Astrocyte (in vitro differentiated cells and primary cell): ENCODE data around the gene CRB3. TPM values are rescaled to one million over a fixed set of nuclear protein-coding genes. Genes with fewer than 3 reads are reported as not detected.
A peak's percentile ranks its signal among the peaks of the same experiment; 100 is the strongest.

Source experiments
- DNase-seq: peaks from one replicate; pipeline ENCODE4 v3.0.0-alpha.2; 2010; ENCODE audit warnings: low read depth
- FAIRE-seq: peaks from 2 replicates; lab custom pipeline; 2011; peaks lifted over from hg19 to GRCh38; lab: Jason Lieb, UNC
- H2AFZ ChIP-seq: 2 replicates; pipeline ENCODE4 v1.6.0; 2012; ENCODE audit warnings: low read depth, low read length, inconsistent platforms
- H3K27ac ChIP-seq: 2 replicates; pipeline ENCODE4 v1.5.1; 2011; ENCODE audit warnings: low read depth, low read length, inconsistent platforms
- H3K27me3 ChIP-seq: 2 replicates; pipeline ENCODE4 v1.6.0; 2011; ENCODE audit warnings: low read length, inconsistent platforms; ENCODE audit not compliant: insufficient read depth
- H3K36me3 ChIP-seq: 2 replicates; pipeline ENCODE4 v1.5.1; 2011; ENCODE audit warnings: low read length, inconsistent platforms; ENCODE audit not compliant: insufficient read depth
- H3K4me1 ChIP-seq: 2 replicates; pipeline ENCODE4 v1.5.1; 2011; ENCODE audit warnings: low read length, inconsistent platforms; ENCODE audit not compliant: insufficient read depth
- H3K4me2 ChIP-seq: 2 replicates; pipeline ENCODE4 v1.6.0; 2012; ENCODE audit warnings: low read length, inconsistent platforms
- H3K4me3 ChIP-seq: 2 replicates; pipeline ENCODE4 v1.5.1; 2011; ENCODE audit warnings: low read depth, mild to moderate bottlenecking, low read length, inconsistent platforms; ENCODE audit not compliant: insufficient read depth
- H3K79me2 ChIP-seq: 2 replicates; pipeline ENCODE4 v1.6.0; 2012; ENCODE audit warnings: mild to moderate bottlenecking, low read length, inconsistent platforms; ENCODE audit not compliant: insufficient read depth
- H3K9ac ChIP-seq: 2 replicates; pipeline ENCODE4 v1.6.0; 2012; ENCODE audit warnings: mild to moderate bottlenecking, low read length, inconsistent platforms
- H3K9me3 ChIP-seq: 2 replicates; pipeline ENCODE4 v1.5.1; 2012; ENCODE audit warnings: low read depth, mild to moderate bottlenecking, low read length, inconsistent platforms; ENCODE audit not compliant: insufficient read depth
- H4K20me1 ChIP-seq: 2 replicates; pipeline ENCODE4 v1.6.0; 2012; ENCODE audit warnings: low read length, inconsistent platforms; ENCODE audit not compliant: insufficient read depth
- H3K27ac Mint-ChIP-seq: one replicate; pipeline ENCODE4 v1.8.0; 2021; ENCODE audit warnings: mild to moderate bottlenecking, mixed read lengths; ENCODE audit not compliant: unreplicated experiment
- H3K27me3 Mint-ChIP-seq: one replicate; pipeline ENCODE4 v1.8.0; 2021; ENCODE audit warnings: low read depth, mixed read lengths; ENCODE audit not compliant: unreplicated experiment
- H3K36me3 Mint-ChIP-seq: one replicate; pipeline ENCODE4 v1.8.0; 2021; ENCODE audit warnings: low read depth, mixed read lengths; ENCODE audit not compliant: unreplicated experiment
- H3K4me1 Mint-ChIP-seq: one replicate; pipeline ENCODE4 v1.8.0; 2021; ENCODE audit warnings: low read depth, mixed read lengths; ENCODE audit not compliant: unreplicated experiment
- H3K4me3 Mint-ChIP-seq: one replicate; pipeline ENCODE4 v1.8.0; 2021; ENCODE audit warnings: mild to moderate bottlenecking, moderate library complexity, mixed read lengths; ENCODE audit not compliant: unreplicated experiment
- H3K9me3 Mint-ChIP-seq: one replicate; pipeline ENCODE4 v1.8.0; 2021; ENCODE audit warnings: mild to moderate bottlenecking, mixed read lengths; ENCODE audit not compliant: unreplicated experiment
- EZH2 ChIP-seq: IDR thresholded peaks from 2 replicates; pipeline ENCODE4 v1.6.1; 2012; ENCODE audit warnings: mild to moderate bottlenecking, low read length, inconsistent platforms; ENCODE audit not compliant: insufficient read depth
- total RNA-seq: library from RNA; stranded (reverse); gene quantifications from 2 replicates; pipeline ENCODE4 v1.2.1, GENCODE V29; 2021
- TF ChIP-seq, protein P1 (sequence below): IDR thresholded peaks from 2 replicates; pipeline ENCODE4 v1.5.1; 2011; ENCODE audit warnings: low read depth, mild to moderate bottlenecking, inconsistent platforms, low read length, moderate library complexity; ENCODE audit not compliant: insufficient read depth

The CRB3 gene
- total RNA-seq, 1 donor from 2014 or later: 1.6 TPM

GRCh38 chr19:6455924-6456323, 8.1 kb upstream of the CRB3 start:
- Histone ChIP-seq H3K9me3 (peaks cover 8% of the 10 kb centered on the region), H3K4me2 (no peak overlapping the region), H4K20me1 (no peaks in the 10 kb centered on the region), H3K4me3 (no peak overlapping the region), H3K27me3 (no peaks in the 10 kb centered on the region), H3K4me1 (peaks cover 16% of the 10 kb centered on the region), H3K27ac (no peak overlapping the region), H3K79me2 (no peaks in the 10 kb centered on the region), H3K36me3 (no peaks in the 10 kb centered on the region), H2AFZ (no peak overlapping the region), H3K9ac (no peak overlapping the region)
- DNase-seq (no peak), FAIRE-seq (no peak)
- no peak overlapping the region for H3K27ac Mint-ChIP-seq
- no peaks in the 10 kb centered on the region for H3K4me1 Mint-ChIP-seq
- no peak overlapping the region for H3K4me3 Mint-ChIP-seq
- TF ChIP-seq EZH2: no peak
- TF ChIP-seq, protein P1, sequence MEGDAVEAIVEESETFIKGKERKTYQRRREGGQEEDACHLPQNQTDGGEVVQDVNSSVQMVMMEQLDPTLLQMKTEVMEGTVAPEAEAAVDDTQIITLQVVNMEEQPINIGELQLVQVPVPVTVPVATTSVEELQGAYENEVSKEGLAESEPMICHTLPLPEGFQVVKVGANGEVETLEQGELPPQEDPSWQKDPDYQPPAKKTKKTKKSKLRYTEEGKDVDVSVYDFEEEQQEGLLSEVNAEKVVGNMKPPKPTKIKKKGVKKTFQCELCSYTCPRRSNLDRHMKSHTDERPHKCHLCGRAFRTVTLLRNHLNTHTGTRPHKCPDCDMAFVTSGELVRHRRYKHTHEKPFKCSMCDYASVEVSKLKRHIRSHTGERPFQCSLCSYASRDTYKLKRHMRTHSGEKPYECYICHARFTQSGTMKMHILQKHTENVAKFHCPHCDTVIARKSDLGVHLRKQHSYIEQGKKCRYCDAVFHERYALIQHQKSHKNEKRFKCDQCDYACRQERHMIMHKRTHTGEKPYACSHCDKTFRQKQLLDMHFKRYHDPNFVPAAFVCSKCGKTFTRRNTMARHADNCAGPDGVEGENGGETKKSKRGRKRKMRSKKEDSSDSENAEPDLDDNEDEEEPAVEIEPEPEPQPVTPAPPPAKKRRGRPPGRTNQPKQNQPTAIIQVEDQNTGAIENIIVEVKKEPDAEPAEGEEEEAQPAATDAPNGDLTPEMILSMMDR: no peak
- peaks cover 28% of the 10 kb centered on the region for H3K36me3 Mint-ChIP-seq
- no peaks in the 10 kb centered on the region for H3K27me3 Mint-ChIP-seq
- H3K9me3 Mint-ChIP-seq: peaks cover 13% of the 10 kb centered on the region

GRCh38 chr19:6457958-6458694, 5.9 kb upstream of the CRB3 start:
- Mint-ChIP-seq H3K4me3 (peak overlapping the region; percentile 92), H3K4me1 (no peaks in the 10 kb centered on the region), H3K9me3 (peaks cover 10% of the 10 kb centered on the region), H3K27ac (peak overlapping the region; percentile 26), H3K27me3 (peaks cover 5% of the 10 kb centered on the region), H3K36me3 (peaks cover 25% of the 10 kb centered on the region)
- no peak for TF ChIP-seq EZH2
- TF ChIP-seq, protein P1: no peak
- H3K36me3 ChIP-seq: no peaks in the 10 kb centered on the region
- no peak overlapping the region for H3K4me3 ChIP-seq
- FAIRE-seq (no peak), DNase-seq (no peak)
- H3K27me3 ChIP-seq: peaks cover 6% of the 10 kb centered on the region
- no peak overlapping the region for H2AFZ ChIP-seq
- H4K20me1 ChIP-seq: no peaks in the 10 kb centered on the region
- H3K4me1 ChIP-seq: peaks cover 16% of the 10 kb centered on the region
- peaks cover 8% of the 10 kb centered on the region for H3K9me3 ChIP-seq
- no peak overlapping the region for H3K27ac ChIP-seq
- H3K79me2 ChIP-seq: no peaks in the 10 kb centered on the region
- peak overlapping the region; percentile 100 for H3K4me2 ChIP-seq
- no peak overlapping the region for H3K9ac ChIP-seq

DNA sequence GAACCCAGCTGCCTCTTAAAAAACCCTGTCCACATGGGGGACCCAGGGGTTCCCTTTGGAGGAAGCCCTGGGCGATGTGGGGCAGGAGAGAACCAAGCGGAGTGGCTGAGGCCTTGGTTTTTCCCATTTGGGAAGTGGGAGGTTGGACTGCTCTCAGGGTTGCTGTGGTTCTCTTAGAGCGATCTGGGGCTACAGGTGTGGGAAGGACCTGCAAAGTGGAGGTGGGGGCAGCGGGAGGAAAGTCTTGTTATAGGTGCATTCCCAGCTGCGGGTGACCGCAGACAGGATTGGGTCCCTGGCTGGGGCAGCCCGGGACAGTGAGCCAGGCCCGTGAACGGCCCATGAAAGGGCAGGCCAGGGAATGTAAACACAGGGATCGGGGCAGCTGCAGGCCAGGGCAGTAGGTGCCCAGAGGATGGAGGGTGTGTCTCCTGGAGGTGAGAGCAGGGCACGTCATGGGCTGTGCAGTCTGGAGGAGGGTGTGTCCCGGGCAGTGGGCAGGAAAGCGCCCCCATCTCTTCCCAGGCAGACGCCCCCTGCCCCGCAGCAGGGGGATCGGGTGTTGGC, 5.3 kb upstream of the CRB3 start:
- Histone ChIP-seq H3K4me1 (peaks cover 16% of the 10 kb centered on the region), H3K27me3 (peaks cover 8% of the 10 kb centered on the region), H3K79me2 (no peaks in the 10 kb centered on the region), H3K36me3 (no peaks in the 10 kb centered on the region), H4K20me1 (no peaks in the 10 kb centered on the region), H3K9me3 (peaks cover 5% of the 10 kb centered on the region), H3K4me2 (peak overlapping the region; percentile 100), H3K9ac (peak overlapping the region; percentile 69), H3K4me3 (peak overlapping the region; percentile 76), H2AFZ (peak overlapping the region; percentile 91), H3K27ac (no peak overlapping the region)
- Mint-ChIP-seq H3K27me3 (peaks cover 5% of the 10 kb centered on the region), H3K9me3 (peaks cover 6% of the 10 kb centered on the region), H3K36me3 (peaks cover 21% of the 10 kb centered on the region), H3K27ac (peak overlapping the region; percentile 78), H3K4me1 (no peaks in the 10 kb centered on the region), H3K4me3 (peak overlapping the region; percentile 92)
- DNase-seq: no peak
- FAIRE-seq: no peak
- TF ChIP-seq EZH2: peak; percentile 37
- TF ChIP-seq, protein P1: no peak
